GM12874 (cell line): ENCODE data around the gene TCHH.

Source experiments
- CTCF ChIP-seq: IDR thresholded peaks from 2 replicates; pipeline ENCODE4 v1.5.1; 2011; ENCODE audit warnings: low read depth, mild to moderate bottlenecking, control low read depth, low read length, moderate library complexity; ENCODE audit not compliant: insufficient read depth

TCHH gene

DNA sequence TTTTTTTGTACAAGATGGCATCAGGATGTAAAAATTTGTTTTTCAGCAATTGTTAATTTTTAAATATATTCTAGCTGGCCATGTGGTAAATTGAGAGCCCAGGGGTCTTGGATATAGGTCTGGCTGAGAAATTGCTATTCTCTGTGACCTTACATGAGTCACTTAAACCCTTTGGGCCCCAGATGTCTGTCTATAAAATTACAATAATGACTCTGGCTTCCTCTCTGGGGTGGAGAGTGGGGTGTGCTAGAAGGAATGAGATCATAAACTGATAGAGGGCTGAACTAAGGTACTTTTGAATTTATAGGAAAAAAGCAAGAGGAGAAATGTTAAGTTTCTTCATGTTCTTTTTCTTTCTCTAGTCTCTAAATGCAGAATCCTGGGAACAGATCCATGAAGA, 12.4 kb upstream of the TCHH start:
- TF ChIP-seq CTCF = no peak

DNA sequence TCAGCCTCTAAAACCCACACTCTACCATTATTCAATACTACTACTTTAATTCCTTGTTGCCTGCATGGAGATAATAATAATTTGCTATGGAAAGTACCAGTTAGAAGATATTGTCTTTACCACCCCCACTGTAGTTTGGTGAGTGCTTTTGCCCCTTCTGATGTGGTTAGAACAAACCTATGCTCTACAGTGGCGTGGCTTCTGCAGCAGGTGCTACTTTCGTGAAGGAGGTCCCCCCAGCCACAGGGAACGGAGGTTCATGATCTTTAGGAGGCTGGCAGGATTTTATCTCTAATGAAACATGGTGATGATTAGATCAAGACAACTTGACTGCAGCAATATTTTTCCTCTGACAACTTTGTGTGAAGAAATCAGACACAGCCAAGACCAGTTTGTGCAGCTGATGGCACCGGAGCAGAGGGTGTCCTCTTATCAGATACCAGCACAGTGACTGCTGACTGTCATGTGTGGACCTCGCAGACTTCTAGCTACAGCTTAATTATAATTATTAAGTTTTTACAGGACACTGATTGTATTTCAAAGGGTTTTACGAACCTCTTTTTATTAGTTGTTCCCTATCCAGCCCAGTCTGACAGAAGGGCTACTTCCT, 10.7 kb upstream of the TCHH start:
- no peak for TF ChIP-seq CTCF

DNA sequence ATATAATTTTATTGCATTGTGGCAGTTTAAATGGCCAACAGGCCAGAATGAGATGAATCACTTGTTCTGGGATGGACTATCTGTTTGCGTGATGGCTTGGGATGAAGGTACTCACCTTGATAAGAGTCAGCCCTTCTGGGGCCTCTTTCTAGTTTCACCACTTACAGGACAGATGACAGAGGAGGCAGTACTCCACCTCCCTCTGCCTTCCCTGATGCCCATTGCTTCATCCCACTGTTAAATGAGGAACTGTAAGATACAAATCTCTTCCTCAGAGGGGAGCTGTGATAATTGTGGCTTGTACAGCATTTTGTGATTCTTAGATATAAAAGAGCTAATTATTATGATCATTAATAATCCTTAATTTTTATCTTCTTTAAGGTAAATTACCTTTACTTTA, 3.7 kb upstream of the TCHH start:
- no peak for TF ChIP-seq CTCF

GRCh38 chr1:152112885-152113432, 2.3 kb downstream of the TCHH start:
- no peak for TF ChIP-seq CTCF

GRCh38 chr1:152112101-152112884, 3.0 kb downstream of the TCHH start:
- no peak for TF ChIP-seq CTCF

GRCh38 chr1:152111515-152111968, 3.7 kb downstream of the TCHH start:
- TF ChIP-seq CTCF = no peak

DNA sequence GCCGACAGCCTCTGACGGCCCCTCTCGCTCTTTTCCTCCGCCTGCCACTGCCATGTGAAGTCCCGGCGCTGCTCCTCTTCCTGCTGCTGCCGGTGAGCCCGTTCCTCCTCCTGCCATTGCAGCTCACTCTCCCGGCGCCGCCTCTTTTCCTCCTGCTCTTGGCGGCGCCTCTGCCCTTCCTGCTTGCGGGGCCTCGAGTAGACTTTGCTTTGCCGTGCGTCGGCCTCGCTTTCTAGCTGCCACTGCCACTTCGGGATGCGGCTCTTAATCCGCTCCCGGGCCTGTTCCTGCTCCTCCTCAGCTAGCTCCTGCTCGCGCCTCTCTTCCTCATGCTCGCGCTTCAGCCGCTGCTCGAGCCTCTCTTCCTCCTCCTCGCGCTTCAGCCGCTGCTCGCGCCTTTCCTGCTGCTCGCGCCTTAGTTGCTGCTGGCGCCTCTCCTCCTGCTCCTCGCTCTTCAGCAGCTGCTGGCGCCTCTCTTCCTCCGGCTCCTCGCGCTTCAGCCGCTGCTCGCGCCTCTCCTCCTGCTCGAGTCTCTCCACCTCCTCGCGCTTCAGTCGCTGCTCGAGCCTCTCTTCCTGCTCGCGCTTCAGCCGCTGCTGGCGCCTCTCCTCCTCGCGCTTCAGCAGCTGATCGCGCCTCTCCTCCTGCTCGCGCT, 4.3 kb downstream of the TCHH start:
- no peak for TF ChIP-seq CTCF
